Hematopoietic multipotent progenitor cell treated with erythropoietin and hydrocortisone succinate and interleukin-3 and kit ligand, for 15 days (in vitro differentiated cells): ENCODE results near the gene ITGA11.

Experiments used
- DNase-seq: peaks from one replicate; pipeline ENCODE4 v3.0.0-alpha.2; 2015; ENCODE audit warnings: low spot score

The ITGA11 gene

DNA sequence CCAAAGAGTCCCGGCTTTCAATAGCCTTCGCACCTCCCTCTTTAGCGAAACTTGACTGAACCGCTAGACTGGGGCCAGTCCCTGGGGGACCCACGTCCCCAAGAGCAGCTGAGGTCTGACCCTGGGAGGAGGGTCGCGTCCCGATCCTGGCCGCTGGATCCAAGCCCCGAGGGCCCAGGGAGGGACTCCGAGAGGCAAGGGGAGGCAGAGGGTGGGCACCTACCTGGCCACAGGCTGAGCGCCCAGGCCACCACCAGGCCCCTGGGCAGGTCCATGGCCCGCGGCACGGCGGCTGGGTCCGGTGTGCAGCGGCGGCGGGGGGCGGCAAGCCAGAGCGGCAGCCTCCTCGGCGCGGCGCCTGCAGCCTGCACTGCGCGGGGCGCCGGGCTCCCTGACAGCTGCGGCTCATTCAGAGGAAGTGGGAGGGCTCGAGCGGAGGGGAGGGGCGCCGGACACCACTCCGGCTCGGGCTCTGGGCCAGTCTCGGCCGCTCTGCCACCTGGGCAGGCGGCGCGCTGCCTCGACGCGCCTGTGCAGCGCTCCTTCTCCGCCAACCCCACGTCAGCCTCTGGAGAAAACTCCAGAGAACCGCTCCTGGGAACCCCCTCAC, at the start of gene ITGA11:
TSS of gene ITGA11 (minus strand) at position 372 of the 610 bp plus-strand sequence. CDS start at position 275, 97 bp downstream.
- DNase-seq: no peak

GRCh38 chr15:68481321-68481720, 49.4 kb upstream of the ITGA11 start:
- no peak for DNase-seq

- no peak for DNase-seq
Measured at GRCh38 chr15:68480296-68480695, 48.3 kb upstream of the ITGA11 start.

DNA sequence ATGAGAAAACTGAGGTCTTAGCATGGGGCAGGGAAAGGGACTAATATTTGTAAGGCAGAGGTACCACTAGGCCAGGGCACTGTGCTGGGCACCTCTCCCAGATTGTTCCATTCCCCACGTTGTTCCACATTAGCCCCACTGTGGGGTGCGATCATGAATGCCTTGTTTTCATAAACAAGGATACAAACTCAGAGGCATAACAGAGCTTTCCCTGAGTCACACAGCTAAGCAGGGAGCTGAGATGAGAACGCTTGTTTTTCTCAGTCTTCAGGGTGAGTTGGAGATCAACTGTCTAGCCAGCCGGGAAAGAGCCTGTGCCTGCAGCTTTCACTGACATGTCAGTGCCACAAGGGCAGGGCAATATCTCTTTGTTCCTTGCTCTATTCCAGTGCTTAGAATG, 47.9 kb upstream of the ITGA11 start:
- no peak for DNase-seq

- DNase-seq: no peak
Measured at GRCh38 chr15:68479406-68479805, 47.4 kb upstream of the ITGA11 start.

DNA sequence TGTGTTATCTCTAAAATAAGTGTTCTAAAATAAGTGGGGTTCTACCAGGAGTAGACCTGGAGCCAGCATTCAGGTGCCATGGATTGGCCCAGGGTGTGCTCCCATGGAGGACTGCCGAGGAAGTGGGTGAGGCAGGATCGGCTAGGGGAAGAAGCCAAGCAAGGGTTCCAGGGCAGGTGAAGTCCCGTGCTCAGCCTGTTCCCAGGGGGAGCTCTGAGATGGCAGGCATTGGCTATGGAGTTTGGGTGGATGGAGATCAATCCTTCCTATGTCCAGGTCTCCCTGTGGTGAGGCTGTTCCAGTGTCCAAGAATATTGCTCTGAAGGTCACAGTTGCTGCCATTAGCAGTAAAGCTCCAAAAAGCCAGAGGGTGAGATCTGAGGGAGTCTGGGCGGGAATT, 46.9 kb upstream of the ITGA11 start:
- DNase-seq: no peak

DNA sequence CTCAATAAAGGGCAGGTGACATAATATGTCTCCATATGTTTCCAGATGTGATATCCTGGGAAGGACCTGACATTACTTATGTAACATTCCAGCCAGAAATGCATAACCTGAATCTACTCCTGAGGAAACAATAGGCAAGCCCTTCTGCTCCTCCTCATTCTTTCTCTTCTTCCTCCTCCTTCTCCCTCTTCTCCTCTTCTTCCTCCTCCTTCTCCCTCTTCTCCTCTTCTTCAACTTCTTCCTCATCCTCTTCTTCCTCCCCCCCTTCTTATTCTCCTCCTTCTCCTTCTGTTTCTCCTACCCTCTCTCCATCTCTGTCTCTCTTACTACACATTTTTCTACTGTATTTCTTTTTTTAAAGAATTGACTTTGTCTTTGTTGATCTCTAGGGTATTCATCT, 43.5 kb upstream of the ITGA11 start:
- no peak for DNase-seq

GRCh38 chr15:68471541-68471940, 39.6 kb upstream of the ITGA11 start:
- no peak for DNase-seq

DNA sequence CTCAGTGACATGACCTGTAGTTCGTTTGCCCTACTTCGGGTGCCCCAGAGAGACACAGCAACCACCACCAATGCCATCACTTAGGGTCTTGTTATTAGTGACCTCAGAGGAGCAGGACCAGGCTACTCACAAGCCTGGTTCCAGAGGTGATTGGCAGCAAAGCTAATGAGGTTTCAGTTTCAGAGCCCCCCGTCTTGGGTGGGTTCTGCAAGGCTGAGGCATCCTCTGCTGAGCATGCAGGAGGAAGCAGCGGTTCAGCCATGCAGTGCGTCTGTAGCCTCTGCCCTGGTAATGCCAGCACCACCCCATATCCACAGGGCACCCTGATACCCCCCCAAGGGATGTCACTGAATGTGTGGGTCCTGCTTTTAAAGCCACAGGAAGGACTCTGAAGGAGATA, 39.0 kb upstream of the ITGA11 start:
- no peak for DNase-seq

DNA sequence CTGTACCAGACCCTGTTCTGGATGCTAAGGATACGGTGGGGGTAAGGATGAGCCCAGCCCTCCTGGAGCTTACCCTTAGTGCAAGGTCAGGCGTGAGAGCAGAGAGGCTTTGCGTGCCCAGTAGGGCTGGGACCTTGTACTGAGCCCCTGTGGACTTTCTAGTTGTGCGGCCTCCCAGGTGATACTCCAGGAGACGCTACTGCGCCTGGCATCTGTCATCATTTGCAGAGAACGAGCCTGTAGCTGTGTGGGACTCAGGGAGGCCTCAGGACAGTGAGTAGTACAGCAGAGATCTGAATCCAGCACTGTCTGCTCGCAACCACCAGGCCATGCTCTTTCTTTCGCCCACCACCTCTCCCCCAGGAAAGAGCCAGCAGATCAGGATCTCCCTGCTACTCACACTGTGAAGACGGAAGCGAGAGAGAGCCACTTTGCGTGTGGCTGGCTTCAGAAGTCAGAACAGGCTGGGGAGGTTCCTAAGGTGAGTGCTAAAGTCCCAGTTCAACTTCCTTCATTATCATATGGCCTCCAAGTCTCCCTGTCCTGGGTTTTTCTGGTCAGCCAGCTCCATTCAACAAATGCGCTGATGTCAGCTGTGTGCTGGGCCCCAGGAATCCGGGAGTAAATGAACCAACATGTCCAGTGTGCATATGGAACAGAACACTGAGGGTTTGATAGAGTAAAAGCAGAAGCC, 38.2 kb upstream of the ITGA11 start:
- DNase-seq: no peak

- no peak for DNase-seq
Measured at GRCh38 chr15:68469162-68470048, 37.4 kb upstream of the ITGA11 start.

GRCh38 chr15:68466876-68467275, 34.9 kb upstream of the ITGA11 start:
- no peak for DNase-seq

DNA sequence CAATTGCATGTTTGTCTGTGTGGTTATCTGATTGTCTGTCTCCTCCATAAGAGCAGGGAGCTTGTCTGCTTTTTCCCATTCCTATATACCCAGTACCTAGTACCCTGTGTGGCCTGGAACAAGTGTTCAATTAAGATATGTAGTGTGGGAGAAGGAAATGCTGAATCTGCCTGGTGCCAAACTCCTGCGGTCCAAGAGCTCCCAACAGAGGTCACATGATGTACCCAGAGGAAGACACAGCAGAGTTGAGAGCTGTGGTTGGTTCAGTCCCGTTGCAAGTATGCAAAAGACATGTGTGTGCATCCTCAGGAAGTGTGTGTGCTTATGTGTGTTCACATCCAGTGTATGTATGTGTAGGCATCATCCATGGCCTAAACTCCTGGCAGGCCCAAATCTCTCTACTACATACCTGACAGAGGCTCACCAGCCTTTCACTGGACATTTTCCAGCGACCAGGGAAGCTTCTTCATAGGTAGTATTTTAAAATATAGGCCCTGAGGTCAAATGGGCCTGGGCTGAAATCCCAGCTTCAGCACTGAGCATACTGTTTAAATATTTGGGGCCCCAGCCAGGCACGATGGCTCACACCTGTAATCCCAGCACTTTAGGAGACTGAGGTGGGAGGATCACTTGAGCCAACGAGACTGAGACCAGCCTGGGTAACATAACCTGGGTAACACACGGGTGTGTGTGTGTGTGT, 34.0 kb upstream of the ITGA11 start:
- no peak for DNase-seq

DNA sequence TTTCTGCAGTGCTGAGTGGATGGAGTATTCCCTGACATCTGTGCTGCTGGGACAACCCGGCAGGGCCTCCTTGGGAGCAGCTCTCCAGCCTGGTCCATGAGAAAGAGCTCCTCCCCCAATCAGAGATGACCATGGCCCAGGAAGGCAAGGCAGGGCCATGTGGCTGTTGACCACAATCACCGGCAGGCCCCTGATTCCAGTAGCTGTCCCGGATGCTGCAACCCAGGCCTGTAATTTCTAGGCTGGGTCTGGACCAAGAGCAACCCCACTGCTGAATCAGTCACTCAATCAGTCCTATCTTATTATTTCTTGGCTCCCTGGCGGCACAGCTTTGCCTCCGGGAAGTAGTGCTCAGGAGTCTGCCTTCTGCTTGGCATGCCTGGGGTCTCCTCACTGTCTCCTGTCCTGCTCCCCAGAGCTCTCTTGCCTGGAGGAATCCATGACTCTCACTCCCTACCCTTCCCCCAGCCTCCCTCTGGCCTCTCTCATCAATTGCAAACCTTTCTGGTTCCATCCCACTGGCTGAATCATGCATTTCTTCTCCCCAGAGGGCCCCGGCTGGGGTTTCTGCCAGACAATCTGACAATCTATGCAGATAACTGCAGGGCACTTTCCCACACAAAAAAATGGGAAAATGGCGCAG, 32.6 kb upstream of the ITGA11 start:
- no peak for DNase-seq

DNA sequence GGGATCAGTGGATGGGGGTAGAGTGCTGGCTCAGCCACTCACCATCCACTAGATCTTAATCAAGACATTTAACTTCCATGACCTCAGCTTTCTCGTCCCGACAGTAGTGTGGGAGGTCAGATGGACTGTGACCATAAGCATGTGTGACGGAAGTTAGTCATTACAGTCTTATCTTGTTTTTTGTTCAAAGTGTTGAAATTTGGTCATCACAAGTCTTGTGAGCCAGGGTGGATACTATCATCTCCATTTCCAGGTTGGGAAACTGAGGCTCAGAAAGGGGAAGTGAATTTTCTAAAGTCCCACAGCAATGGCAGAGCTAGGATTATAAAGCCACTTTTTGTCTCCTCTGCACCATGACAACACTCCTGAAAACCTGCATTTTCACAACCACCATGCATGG, 32.0 kb upstream of the ITGA11 start:
- DNase-seq: no peak

DNA sequence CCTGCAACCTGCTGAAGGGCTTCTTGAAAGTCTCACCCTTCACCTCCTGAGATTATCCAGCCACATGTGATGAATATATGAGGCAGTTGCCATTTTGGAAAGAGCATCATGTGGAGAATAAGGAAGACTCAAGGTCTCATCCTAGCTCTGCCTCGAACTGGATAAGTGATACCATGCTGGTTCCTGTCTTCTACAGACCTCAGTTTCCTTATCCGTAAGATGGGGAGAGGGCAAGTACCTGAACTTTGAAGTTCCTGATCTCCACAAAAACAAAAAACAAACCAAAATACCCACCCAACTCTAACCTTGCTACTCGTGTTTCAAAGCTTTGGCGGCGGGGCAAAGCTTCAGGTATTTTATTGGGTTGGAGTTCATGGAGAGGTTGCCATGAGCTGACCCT, 31.5 kb upstream of the ITGA11 start:
- no peak for DNase-seq

DNA sequence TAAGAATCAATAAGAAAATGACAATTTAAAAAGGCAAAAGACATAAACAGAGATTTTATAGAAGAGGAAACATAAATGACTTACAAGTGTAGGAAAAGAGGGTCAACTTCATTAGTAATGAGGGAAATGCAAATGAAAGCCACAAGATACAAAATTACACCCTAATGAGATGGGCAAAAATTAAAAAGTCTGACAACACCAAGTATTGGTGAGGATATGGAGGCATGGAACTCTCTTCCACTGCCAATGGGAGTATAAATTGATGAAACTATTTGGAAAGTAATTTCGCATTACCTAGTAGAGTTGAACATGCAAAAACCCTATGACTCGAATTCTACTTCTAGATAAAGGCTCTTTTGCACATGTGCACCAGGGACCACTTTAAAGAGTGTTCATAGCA, 28.2 kb upstream of the ITGA11 start:
- DNase-seq: no peak

- DNase-seq: no peak
Measured at GRCh38 chr15:68450192-68450591, 18.2 kb upstream of the ITGA11 start.

DNA sequence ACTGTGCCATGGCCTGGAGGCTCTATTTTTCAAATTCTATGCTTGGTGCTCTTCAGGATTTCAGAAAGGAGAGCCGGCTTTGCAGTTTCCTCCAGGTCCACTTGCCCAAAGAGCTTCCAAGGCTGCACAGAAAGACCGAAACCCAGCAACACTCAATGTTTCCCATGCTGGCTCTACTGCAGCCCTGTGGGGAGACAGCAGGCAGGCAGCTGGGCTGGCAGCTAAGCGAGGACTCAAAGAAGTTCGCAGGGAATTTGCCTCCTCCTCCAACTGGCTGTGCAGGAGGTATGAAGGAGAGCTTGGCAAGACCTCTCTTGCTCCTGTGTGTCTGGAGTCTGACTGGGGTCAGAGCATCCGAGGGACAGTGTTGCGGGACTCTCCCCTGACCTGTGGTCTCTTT, 17.4 kb upstream of the ITGA11 start:
- DNase-seq: no peak

- no peak for DNase-seq
Measured at GRCh38 chr15:68447976-68448755, 16.2 kb upstream of the ITGA11 start.

- no peak for DNase-seq
Measured at GRCh38 chr15:68447209-68447608, 15.2 kb upstream of the ITGA11 start.
